ENCODE measurements around the gene HES3.

GRCh38 chr1:6273380-6273891 is 29.5 kb downstream of the HES3 start:
- TF ChIP-seq, protein P1, sequence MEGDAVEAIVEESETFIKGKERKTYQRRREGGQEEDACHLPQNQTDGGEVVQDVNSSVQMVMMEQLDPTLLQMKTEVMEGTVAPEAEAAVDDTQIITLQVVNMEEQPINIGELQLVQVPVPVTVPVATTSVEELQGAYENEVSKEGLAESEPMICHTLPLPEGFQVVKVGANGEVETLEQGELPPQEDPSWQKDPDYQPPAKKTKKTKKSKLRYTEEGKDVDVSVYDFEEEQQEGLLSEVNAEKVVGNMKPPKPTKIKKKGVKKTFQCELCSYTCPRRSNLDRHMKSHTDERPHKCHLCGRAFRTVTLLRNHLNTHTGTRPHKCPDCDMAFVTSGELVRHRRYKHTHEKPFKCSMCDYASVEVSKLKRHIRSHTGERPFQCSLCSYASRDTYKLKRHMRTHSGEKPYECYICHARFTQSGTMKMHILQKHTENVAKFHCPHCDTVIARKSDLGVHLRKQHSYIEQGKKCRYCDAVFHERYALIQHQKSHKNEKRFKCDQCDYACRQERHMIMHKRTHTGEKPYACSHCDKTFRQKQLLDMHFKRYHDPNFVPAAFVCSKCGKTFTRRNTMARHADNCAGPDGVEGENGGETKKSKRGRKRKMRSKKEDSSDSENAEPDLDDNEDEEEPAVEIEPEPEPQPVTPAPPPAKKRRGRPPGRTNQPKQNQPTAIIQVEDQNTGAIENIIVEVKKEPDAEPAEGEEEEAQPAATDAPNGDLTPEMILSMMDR (IDR thresholded peaks at IDR 0.05) = no peak
- no peak for TF ChIP-seq POLR2A (IDR thresholded peaks at IDR 0.05)

Measured in body of pancreas (tissue), 4 donors.